HT-29 (cell line): ENCODE data around the gene RNASE1. TPM values are rescaled to one million over a fixed set of nuclear protein-coding genes. Genes with fewer than 3 reads are reported as not detected.

Experiments used
- DNase-seq: peaks from one replicate; pipeline ENCODE4 v3.0.0-alpha.2; 2015; ENCODE audit warnings: low spot score
- total RNA-seq: library from RNA; depleted of rRNA; stranded (reverse); fragments of >200 nt; shearing (Covaris generic); gene quantifications from 2 replicates; pipeline ENCODE4 v1.2.3, GENCODE V29; 2014

RNASE1 gene
- total RNA-seq, 1 experiment from 2014 or later = 7.7 TPM

DNA sequence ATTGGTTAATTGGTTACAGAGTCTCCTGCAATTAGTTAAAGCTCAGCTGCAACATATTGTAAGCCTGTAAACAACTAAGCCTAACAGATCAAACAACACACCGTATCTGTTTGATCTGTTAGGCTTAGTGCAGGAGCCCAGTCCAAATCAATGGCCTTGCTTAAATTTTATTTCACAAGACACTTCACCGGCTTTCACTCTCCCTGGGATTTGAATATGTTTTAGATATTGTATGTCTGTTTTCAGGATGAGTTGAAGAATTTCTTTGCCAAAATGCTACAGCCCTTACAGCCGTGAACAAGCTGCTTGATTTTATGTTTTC is 5.5 kb upstream of the RNASE1 start:
- no peak for DNase-seq

DNA sequence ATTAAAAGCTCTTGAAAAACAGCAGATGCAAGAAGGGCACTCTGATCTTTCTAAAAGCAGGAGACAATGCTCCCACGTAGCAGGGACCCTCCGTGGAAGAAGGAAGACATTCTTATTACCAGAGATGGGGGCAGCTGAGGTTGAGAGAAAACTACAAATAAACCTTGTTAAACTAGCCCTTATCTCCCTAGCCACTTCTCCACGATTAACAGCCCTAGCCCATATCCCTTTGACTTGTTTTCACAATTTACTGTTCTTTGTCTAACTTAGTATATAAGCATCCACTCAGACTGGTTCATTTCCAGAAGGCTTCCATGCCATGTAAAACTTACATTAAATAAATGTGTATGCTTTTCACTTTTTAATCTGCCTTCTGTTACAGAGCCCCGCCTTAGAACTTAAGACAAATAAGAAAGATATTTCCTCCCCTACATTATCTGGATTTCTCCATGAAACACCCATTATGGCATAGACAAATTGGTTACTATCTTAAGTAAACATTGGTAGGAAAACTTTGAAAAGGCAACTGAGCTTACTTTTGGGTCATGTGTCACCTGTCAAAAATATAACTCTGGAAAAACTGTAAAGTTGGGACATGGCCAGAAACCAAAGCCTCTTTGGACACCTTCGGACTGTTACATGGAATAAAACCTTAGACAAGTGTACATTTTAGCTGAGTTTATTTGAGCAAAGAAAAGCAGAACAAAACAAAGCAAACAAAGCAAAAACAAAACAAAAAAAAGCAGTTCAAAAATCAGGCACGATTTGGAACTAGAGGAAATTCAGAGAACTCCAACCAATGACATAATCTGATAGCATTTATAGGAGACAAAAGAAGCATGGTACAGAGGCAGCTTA is 4.9 kb upstream of the RNASE1 start:
- DNase-seq = no peak

- DNase-seq = no peak
These were observed 2.8 kb upstream of the RNASE1 start for GRCh38 chr14:20805485-20805884.

GRCh38 chr14:20803223-20803622 is 579 bp upstream of the RNASE1 start:
- no peak for DNase-seq

- peak; percentile 32 for DNase-seq
These were observed 918 bp downstream of the RNASE1 start for GRCh38 chr14:20801726-20802125.

DNA sequence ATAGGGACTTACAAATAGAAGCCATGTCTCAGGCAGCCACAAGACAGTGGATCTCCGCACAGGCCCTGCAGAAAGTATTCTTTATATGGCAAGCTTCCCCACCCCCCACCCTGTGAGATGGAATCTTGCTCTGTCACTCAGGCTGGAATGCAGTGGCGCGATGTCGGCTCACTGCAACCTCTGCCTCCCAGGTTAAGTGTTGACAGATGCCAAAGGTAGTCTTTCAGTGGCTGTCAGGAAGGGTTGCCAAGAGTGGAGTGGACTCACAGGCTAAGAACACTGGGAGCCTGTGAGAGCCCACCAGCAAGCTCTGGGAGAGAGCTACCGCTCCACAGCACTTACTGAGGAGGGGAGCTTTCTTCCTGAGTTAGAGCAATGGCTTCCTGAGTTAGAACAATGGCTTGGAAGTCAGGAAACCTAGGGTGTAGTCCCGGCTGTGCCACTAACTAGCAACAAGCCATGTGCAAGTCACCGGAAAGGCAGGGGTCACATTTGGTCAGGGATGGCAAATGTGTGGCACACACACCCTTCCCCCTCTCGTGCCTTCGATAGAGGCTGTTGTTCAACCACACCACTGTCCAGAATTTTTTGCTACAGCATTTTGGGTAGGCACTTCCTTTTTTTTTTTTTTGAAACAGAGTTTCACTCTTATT is 2.6 kb downstream of the RNASE1 start:
- peak; percentile 37 for DNase-seq

- no peak for DNase-seq
These were observed 3.2 kb downstream of the RNASE1 start for GRCh38 chr14:20799456-20799891.

- no peak for DNase-seq
These were observed 3.7 kb downstream of the RNASE1 start for GRCh38 chr14:20798932-20799331.

DNA sequence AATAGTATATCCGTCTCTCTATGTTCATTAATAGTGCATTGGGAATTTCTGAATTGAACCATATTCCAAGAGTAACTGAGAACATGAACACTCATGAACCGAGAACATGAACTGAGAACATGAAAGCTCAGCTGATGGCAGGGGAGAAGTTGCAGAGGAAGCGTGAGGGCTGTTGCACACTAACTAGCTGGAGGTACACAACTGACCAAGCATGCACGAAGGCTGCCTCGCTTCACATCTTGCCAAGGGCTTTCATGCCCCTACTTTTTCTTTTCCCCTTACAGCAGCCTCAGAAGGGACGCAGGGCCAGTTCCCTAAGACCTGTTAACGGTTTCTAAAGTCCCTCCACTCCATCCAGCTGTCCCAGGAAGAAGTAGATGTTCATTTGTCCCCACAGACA is 4.3 kb downstream of the RNASE1 start:
- DNase-seq = no peak

DNA sequence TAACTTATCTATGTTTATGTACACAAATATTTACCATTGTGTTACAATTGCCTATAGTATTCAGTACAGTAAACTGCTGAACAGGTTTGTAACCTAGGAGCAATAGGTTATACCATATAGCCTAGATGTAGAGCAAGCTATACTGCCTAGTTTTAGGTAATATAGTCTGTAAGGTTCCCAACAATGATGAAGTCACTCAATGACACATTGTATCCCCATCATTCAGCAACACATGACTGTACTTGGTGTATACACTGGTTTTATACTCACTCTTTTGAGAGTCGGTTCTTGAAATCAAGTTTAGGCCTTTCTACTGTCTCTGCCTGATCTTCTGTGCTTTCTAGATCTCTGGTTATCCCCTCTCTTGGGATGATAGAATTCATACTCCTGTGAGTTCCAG is 5.5 kb downstream of the RNASE1 start:
- no peak for DNase-seq

DNA sequence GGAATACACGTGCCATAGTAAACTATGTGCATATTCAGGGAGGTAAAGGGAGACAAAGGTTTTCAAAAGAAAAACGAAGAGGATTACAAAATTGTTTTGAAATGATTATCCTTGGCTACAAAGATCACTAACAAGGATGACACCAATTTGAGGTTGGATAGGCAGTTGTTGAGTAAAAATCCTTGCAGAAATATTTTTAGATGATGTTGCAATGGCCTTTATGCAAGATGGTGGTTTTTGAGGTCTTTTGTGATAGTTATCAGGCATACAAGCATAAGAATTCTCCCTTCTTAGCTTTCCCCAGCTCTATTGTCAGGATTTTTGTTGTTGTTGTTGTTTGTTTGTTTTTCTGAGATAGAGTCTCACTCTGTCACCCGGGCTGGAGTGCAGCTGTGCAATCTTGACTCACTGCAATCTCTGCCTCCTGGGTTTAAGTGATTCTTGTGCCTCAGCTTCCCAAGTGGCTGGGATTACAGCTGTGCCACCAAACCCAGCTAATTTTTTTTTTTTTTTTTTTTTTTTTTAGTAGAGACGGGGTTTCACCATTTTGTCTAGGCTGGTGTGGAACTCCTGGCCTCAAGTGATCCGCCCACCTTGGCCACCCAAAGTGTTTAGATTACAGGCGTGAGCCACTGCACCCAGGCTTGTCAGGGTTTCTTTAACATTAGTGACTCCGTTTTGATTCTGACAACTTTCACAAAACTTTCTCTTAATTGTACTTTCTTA is 7.8 kb downstream of the RNASE1 start:
- no peak for DNase-seq

DNA sequence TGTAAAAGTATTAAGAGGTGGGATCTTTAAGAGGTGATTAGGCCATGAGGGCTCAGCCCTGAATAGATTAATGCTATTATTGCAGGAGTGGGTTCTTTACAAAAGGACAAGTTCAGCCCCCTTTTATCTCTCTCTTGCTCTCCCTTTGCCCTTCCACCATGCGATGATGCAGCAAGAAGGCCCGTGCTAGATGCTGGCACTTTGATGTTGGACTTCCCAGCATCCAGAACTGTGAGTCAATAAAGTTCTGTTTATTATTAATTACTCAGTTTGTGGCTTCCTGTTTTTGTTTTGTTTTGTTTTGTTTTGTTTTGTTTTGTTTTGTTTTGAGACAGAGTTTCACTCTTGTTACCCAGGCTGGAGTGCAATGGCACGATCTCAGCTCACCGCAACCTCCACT is 10.1 kb downstream of the RNASE1 start:
- no peak for DNase-seq

GRCh38 chr14:20791597-20791996 is 11.0 kb downstream of the RNASE1 start:
- no peak for DNase-seq

GRCh38 chr14:20791187-20791586 is 11.5 kb downstream of the RNASE1 start:
- DNase-seq = no peak

DNA sequence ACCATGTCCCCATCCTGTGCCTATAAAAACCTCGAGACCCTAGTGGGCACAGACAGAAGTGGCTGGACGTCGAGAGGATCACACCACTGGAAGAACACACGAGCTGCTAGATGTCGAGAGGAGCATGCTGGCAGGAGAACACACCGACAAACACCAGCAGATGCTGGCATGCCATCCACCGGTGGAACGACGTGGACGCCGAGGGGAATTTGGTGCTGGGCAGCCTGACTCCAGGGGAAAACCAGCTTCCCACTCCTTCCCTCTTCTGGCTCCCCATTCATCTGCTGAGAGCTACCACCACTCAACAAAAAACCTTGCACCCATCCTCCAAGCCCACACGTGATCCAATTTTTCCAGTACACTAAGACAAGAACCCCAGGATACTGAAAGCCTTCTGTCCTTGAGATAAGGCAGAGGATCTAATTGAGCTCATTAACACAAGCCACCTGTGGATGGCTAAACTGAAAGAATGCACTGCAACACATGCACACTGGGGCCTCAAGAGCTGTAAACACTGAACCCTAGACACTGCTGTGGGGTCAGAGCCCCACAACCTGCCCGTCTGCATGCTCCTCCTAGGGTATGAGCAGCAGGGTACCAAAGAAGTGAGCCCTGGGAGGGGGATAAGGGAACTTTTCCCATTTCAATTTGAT is 12.1 kb downstream of the RNASE1 start:
- DNase-seq = no peak

- no peak for DNase-seq
These were observed 13.3 kb downstream of the RNASE1 start for GRCh38 chr14:20789230-20789813.

GRCh38 chr14:20787025-20787424 is 15.6 kb downstream of the RNASE1 start:
- no peak for DNase-seq

DNA sequence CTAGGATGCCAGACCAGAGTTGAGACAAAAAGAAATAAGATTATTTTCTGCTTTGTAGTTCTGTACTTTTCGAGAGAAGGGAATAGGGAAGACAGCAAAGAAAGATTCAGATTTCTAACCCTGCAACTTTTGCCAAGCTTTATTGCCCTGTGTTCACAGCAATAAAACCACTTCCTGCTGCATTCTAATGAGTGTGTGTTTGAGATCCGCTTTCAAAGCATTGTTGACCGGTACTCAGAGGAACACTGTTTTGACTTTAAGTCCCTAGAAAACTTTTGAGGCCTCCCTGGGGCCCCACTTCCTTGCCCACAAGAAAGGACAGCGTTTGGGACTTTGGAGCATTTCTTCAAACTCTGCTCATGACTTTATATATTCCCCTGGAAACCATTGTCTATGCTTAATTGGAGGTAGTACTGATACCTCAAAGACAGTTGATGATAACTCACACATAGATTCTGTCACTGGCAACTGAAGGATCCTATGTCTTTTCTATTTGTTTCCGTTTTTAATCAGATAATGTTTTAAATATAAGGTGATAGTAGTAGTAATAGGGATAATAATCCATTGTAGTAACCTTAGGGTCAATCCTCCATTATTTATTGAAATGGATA is 20.3 kb downstream of the RNASE1 start:
- DNase-seq = peak; percentile 28

DNA sequence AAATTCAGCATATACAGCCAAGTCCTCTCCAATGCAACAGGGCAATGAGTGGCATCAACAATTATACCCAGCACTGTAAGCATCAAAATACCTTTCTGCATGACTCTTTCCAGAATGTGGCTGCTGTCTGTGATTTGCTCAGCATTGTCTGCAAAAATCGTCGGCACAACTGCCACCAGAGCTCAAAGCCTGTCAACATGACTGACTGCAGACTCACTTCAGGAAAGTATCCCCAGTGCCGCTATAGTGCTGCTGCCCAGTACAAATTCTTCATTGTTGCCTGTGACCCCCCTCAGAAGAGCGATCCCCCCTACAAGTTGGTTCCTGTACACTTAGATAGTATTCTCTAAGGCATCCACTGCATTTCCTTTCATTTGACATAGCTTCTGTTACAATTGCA is 20.8 kb downstream of the RNASE1 start:
- no peak for DNase-seq

- no peak for DNase-seq
These were observed 26.7 kb downstream of the RNASE1 start for GRCh38 chr14:20775901-20776300.

GRCh38 chr14:20775043-20775442 is 27.6 kb downstream of the RNASE1 start:
- DNase-seq = no peak
